HG03280 (cell line): Measurements from ENCODE around the gene SLC6A16.
"Not testable (repeated sequence)": the region's sequence is repeated elsewhere in the genome, so short reads cannot be mapped to it uniquely, and the experiment has no call there.

ENCODE experiments used
- ATAC-seq: cut with Tn5 transposase; IDR thresholded peaks from one replicate; pipeline ENCODE4 v1.9.1; 2021; ENCODE audit warnings: mild to moderate bottlenecking, moderate library complexity; ENCODE audit not compliant: unreplicated experiment

Gene SLC6A16

GRCh38 chr19:49324801-49325576 is at the start of gene SLC6A16:
Gene SLC6A16 (minus strand): TSS chr19:49325191. CDS start chr19:49311347, 13,844 bp downstream.
- no peak for ATAC-seq

- ATAC-seq: not testable (repeated sequence)
These were observed 48.2 kb upstream of the SLC6A16 start for GRCh38 chr19:49373174-49373573.

- ATAC-seq: no peak
These were observed 46.2 kb upstream of the SLC6A16 start for GRCh38 chr19:49371184-49371583.

- no peak for ATAC-seq
These were observed 43.8 kb upstream of the SLC6A16 start for GRCh38 chr19:49368711-49369358.

GRCh38 chr19:49366110-49366509 is 41.1 kb upstream of the SLC6A16 start:
- no peak for ATAC-seq

GRCh38 chr19:49364083-49364737 is 39.2 kb upstream of the SLC6A16 start:
- no peak for ATAC-seq

GRCh38 chr19:49363268-49364082 is 38.5 kb upstream of the SLC6A16 start, which contains the start of gene DKKL1:
Gene DKKL1 (plus strand): TSS chr19:49363877. CDS start chr19:49363999, 122 bp downstream.
- ATAC-seq: peak; percentile 74

GRCh38 chr19:49362929-49363267 is 37.9 kb upstream of the SLC6A16 start:
- no peak for ATAC-seq

- no peak for ATAC-seq
These were observed 37.3 kb upstream of the SLC6A16 start, which contains the start of gene TEAD2 for GRCh38 chr19:49362048-49362928. Gene TEAD2 (minus strand): TSS chr19:49362416. CDS start chr19:49360075, 2,341 bp downstream.

- no peak for ATAC-seq
These were observed 36.6 kb upstream of the SLC6A16 start for GRCh38 chr19:49361438-49362047.

GRCh38 chr19:49359851-49360820 is 35.1 kb upstream of the SLC6A16 start:
- no peak for ATAC-seq

- ATAC-seq: no peak
These were observed 32.2 kb upstream of the SLC6A16 start for GRCh38 chr19:49357186-49357585.

- no peak for ATAC-seq
These were observed 31.4 kb upstream of the SLC6A16 start for GRCh38 chr19:49356382-49356781.

- ATAC-seq: no peak
These were observed 30.9 kb upstream of the SLC6A16 start for GRCh38 chr19:49355909-49356353.

GRCh38 chr19:49349567-49349966 is 24.6 kb upstream of the SLC6A16 start:
- no peak for ATAC-seq

- no peak for ATAC-seq
These were observed 23.6 kb upstream of the SLC6A16 start for GRCh38 chr19:49348305-49349189.

GRCh38 chr19:49347835-49348234 is 22.8 kb upstream of the SLC6A16 start:
- no peak for ATAC-seq
